Measurements from ENCODE around the gene C1orf159. TPM values are rescaled to one million over a fixed set of nuclear protein-coding genes. Genes with fewer than 3 reads are reported as not detected.

The C1orf159 gene
- polyA plus RNA-seq, 1 donor from 2014 or later, result 31.5 TPM

GRCh38 chr1:1048765-1049164, 67.1 kb downstream of the C1orf159 start:
- Histone ChIP-seq H3K4me2 (ENCODE audit: low read length) (no peak overlapping the region), H3K4me3 (ENCODE audit: low read length) (no peak overlapping the region), H3K36me3 (ENCODE audit: insufficient read depth, low read length) (no peaks in the 10 kb centered on the region), H3K27ac (ENCODE audit: low read length) (no peak overlapping the region), H2AFZ (ENCODE audit: low read depth, low read length) (no peak overlapping the region), H4K20me1 (ENCODE audit: insufficient read depth) (no peaks in the 10 kb centered on the region), H3K79me2 (replicated peaks; ENCODE audit: insufficient read depth, low read length) (no peaks in the 10 kb centered on the region), H3K9me2 (ENCODE audit: insufficient read depth, low read length) (no peaks in the 10 kb centered on the region), H3F3A (ENCODE audit: insufficient read depth, low read length, poor library complexity, severe bottlenecking) (no peaks in the 10 kb centered on the region), H3K27me3 (ENCODE audit: insufficient read depth, low read depth, low read length) (no peaks in the 10 kb centered on the region), H3K9me3 (ENCODE audit: low read length) (no peaks in the 10 kb centered on the region), H3K9ac (ENCODE audit: low read length) (no peak overlapping the region)
- no peak for TF ChIP-seq TAF1 (IDR thresholded peaks at IDR 0.05; ENCODE audit: low read depth)
- no peak for TF ChIP-seq MXI1 (conservative IDR thresholded peaks at IDR 0.05; ENCODE audit: poor library complexity, severe bottlenecking)
- TF ChIP-seq REST (IDR thresholded peaks at IDR 0.05; ENCODE audit: borderline replicate concordance), result no peak
- no peak for TF ChIP-seq EZH2 (IDR thresholded peaks at IDR 0.05; ENCODE audit: borderline replicate concordance, insufficient read depth, low read length, poor library complexity, severe bottlenecking)
- TF ChIP-seq RAD21 (conservative IDR thresholded peaks at IDR 0.05), result no peak
- no peak for TF ChIP-seq EP300 (conservative IDR thresholded peaks at IDR 0.05; ENCODE audit: poor library complexity, severe bottlenecking)
- TF ChIP-seq SMC3 (conservative IDR thresholded peaks at IDR 0.05; ENCODE audit: poor library complexity), result no peak
- TF ChIP-seq POLR2AphosphoS5 (IDR thresholded peaks at IDR 0.05), result no peak

- no peaks in the 10 kb centered on the region for H3K27me3 ChIP-seq (ENCODE audit: insufficient read depth, low read depth, low read length)
- H3F3A ChIP-seq (ENCODE audit: insufficient read depth, low read length, poor library complexity, severe bottlenecking), result no peaks in the 10 kb centered on the region
- H3K79me2 ChIP-seq (replicated peaks; ENCODE audit: insufficient read depth, low read length), result no peaks in the 10 kb centered on the region
- no peak overlapping the region for H2AFZ ChIP-seq (ENCODE audit: low read depth, low read length)
- H3K9me3 ChIP-seq (ENCODE audit: low read length), result no peaks in the 10 kb centered on the region
- no peak overlapping the region for H3K27ac ChIP-seq (ENCODE audit: low read length)
- no peak for TF ChIP-seq SMC3 (conservative IDR thresholded peaks at IDR 0.05; ENCODE audit: poor library complexity)
- TF ChIP-seq MXI1 (conservative IDR thresholded peaks at IDR 0.05; ENCODE audit: poor library complexity, severe bottlenecking), result no peak
- no peak for TF ChIP-seq REST (IDR thresholded peaks at IDR 0.05; ENCODE audit: borderline replicate concordance)
- TF ChIP-seq POLR2AphosphoS5 (IDR thresholded peaks at IDR 0.05), result no peak
- TF ChIP-seq RAD21 (conservative IDR thresholded peaks at IDR 0.05), result no peak
- no peak for TF ChIP-seq EP300 (conservative IDR thresholded peaks at IDR 0.05; ENCODE audit: poor library complexity, severe bottlenecking)
- TF ChIP-seq TAF1 (IDR thresholded peaks at IDR 0.05; ENCODE audit: low read depth), result no peak
- no peak for TF ChIP-seq EZH2 (IDR thresholded peaks at IDR 0.05; ENCODE audit: borderline replicate concordance, insufficient read depth, low read length, poor library complexity, severe bottlenecking)
- no peaks in the 10 kb centered on the region for H4K20me1 ChIP-seq (ENCODE audit: insufficient read depth)
- H3K36me3 ChIP-seq (ENCODE audit: insufficient read depth, low read length), result no peaks in the 10 kb centered on the region
- H3K9ac ChIP-seq (ENCODE audit: low read length), result no peak overlapping the region
- no peak overlapping the region for H3K4me2 ChIP-seq (ENCODE audit: low read length)
- no peaks in the 10 kb centered on the region for H3K9me2 ChIP-seq (ENCODE audit: insufficient read depth, low read length)
- no peak overlapping the region for H3K4me3 ChIP-seq (ENCODE audit: low read length)
These were observed 67.9 kb downstream of the C1orf159 start for GRCh38 chr1:1047963-1048362.

All from neural cell (in vitro differentiated cells).